Dermis microvascular lymphatic vessel endothelial cell (primary cell): ENCODE results near the gene TLCD2. TPM values are rescaled to one million over a fixed set of nuclear protein-coding genes. Genes with fewer than 3 reads are reported as not detected.
"Not testable (repeated sequence)": the region's sequence is repeated elsewhere in the genome, so short reads cannot be mapped to it uniquely, and the experiment has no call there.

ENCODE experiments used
- DNase-seq, 2 donors: peaks; one replicate each; pipeline versions ENCODE4 v3.0.0 to v3.0.0-alpha.2; 2010; ENCODE audit warnings: low read depth in 2 of 2
- total RNA-seq: library from RNA; depleted of rRNA; stranded (reverse); fragments of >200 nt; gene quantifications from 2 replicates; pipeline ENCODE4 v1.2.1, GENCODE V29; 2014

The TLCD2 gene
- total RNA-seq, 1 donor from 2014 or later: 1.4 TPM

DNA sequence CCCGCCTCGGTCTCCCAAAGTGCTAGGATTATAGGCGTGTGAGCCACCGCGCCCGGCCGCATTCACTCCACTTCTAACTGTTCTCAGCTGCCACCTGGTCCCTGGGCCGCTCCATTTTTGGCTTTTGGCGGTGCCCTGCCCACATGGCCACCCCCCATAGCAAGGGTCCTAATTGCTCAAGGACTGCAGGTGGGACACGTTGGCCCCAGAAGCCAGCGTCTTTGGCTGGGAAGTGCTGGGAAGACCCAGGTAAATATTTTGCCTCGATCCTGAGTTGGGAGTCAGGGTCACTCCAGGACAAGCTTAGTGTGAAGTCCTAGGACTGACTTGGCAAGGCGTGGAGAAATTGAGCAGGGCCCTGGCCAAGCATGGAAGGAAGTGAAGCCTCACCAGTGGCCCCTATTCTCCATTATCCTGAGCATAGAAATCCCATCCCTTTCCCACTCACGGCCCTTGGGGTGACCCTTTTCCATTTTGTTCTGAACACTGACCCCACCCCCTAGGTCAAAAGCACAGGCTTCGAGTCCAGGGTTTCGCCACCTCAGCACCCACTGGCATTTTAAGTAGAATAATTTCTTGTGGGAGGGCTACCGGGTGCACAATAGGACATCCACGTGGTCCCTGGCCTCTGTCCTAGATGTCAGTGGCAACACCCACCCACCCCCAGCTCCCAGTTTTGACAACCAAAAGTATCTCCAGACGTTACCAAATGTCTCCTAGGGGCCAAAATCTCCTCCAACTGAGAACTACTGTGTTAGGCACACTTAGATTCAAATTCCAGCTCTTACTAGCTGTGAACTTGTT, 8.4 kb upstream of the TLCD2 start:
- no peak for DNase-seq

DNA sequence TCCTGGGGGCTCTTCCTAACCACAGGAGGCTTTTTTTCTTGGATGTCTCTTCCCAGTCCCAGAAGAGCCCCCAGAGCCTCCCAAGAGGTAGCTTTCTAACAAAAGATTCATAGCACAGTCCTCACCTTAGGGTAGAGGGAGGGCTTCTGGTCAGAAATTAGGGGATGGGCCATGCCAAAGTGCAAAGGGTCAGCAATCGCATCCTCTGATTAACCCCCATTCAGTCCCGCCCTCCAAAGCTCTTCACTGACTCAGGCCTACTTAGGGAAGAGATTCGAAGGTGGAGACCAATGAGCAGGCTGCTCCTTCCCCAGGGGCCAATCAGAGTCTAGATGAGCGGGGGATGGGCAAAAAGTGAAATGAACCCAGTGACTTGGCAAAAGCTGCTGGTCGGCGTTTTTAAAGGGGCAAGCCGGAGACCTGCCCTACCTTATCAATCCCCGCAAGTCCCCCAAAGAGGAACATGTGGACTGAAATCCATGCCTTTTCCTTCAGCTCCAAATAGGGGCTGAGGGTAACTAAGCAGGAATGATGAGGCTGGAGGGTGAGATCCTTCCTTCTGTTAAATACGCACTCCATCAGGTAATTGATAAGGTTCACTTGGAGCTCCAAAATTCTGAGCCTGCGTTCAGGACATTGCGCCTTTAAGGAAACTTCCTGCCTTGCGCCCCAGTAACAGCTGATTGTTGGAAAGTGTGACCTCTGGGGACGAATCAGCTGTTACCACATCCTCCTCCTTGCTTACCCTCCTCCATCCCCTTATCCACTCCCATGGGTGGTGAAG, 6.9 kb upstream of the TLCD2 start:
- DNase-seq: peak; percentile 92 to 99

DNA sequence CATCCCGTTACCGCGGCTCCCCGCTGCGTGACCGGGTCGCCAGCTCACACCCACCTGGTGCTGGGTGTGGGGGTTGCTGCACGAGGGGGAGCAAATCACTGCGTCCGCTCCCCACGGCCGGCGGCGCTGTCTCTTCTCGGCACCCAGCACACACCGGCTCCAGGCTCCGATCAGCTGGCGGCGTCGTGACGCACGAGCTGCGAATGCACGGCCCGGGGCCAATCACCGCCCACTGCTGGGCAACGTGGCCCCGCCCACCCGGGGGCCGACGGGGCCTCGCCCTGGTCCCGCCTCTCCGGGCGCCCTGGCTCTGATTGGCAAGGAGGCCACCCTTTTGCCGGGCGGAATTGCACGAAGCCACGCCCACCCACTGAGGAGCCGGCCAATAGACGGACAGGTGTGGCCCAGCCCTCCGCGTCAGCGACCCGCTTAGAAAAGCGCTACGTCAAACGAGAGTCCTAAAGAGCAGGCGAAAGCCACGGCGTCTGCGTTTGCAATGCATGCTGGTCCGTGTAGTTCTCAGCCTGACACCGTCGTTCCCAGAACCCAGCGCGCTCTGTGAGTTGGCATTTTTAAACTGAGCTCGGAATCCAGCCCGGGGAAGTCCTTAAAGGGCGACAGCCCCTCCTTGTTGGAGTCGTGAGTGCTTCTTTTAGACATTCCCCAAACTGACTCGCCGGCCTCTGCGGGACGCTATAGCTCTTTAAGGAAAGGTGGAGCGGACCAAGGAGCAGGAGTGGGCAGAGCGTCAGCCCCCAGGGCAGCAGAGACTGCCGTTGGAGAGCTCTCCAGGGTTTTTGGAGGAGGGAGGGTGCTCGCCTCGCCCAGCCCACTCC, 6.1 kb upstream of the TLCD2 start:
- DNase-seq: peak; percentile 100

DNA sequence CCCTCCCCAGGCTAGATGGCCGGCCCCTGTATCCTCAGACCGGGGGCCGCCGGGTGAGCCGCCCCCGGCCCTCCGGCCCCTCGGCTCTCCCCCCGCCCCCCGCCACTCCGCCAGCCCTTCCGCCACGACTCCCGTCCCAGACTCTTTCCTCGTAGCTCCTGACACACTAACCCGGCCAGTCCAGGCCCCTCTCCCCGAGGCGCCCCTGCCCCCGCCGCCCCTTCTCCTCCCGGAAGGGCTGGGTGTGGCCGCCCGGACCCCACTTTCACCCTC, 5.6 kb upstream of the TLCD2 start:
- DNase-seq: no peak

DNA sequence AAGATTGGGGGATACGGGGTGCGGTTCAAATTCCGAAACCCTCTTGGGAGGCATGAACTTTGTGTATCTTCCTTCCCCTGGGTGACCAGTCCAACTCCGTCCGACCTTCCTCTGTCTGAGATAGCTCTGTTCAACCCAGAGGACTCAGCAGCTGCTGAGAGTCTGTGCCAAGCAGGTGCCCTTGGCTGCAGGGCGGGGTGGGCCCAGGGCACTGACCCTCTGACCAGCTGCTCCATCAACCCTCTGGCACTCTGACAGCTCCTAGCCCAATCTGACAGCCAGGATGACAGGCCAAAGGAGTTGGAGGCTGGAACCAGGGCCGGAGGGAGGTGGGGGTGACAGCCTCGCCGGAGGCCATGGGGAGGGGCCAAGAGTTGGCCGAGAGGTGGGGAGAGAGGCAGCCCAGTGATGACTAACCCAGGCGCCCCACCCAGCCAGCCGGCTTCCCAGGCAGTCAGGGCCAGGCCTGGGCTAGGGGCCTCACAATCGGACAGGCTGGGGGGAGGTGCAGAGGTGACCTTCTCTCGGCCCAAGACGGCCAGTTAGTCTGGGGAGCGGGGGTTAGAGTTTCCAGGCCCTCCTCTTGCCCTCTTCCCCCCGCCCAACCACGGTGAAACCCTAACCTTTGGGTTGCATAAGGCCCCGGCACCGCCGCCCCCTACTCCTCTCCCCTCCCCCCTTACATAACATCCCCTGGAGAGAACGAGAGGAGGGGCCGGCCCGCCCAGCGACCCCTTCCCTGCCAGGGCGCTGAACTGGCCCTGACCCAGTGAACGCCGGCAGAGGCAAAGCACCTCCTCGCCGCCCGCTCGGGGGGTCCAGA, 5.0 kb upstream of the TLCD2 start:
- peak; percentile 69 to 90 for DNase-seq

DNA sequence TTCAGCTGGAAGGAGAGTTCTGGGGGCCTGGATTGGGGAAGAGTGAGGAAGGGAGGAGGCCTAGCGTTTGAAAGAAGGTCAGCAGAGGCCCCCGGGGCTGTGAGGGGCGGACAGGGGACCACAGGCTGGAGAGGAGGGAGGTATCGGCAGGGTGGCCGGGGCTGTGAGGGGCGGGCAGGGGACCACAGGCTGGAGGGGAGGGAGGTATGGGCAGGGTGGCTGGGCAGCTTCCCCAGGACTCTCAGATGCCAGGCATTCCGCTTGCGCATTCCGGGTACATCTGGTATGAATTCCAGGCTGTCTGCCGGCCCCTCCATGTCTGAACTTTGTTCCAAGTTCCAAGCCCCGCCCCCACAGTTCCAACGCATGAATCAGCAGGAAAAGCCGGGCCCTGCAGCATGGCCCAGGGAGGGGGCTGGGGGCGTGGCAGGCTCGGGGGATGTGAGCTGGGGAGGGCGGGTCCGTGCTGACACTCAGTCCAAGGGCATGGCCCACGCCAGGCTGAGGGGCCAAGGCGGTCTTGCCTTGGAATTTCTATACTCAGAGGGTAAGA, 4.3 kb upstream of the TLCD2 start:
- peak; percentile 89 to 97 for DNase-seq

DNA sequence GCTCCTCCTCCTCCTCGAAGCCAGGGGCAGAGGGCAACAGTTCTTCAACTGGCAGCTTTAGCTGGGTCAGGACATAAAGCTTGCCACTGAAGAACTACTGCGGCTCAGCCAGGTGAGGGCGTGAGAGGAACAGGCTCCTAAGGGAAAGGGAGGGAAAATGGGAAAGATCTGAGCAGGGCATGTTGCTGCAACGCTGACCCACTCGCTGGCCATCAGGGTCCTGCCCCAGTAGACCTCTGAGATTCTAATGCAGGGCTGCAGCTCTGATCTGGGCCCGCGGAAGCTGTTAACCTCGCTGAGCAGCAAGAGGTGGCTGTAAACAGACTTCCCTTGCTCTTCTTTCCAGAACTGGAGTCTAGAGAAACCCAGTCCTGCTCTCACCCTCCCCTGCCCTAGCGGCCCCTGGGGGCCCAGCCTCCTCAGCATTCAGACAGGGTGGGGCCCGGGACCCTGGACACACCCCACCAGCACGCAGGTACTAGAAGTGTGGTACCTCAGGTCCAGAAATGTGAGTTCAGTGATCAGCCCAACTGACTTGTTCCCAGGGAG, 3.8 kb upstream of the TLCD2 start:
- peak; percentile 35 to 62 for DNase-seq

DNA sequence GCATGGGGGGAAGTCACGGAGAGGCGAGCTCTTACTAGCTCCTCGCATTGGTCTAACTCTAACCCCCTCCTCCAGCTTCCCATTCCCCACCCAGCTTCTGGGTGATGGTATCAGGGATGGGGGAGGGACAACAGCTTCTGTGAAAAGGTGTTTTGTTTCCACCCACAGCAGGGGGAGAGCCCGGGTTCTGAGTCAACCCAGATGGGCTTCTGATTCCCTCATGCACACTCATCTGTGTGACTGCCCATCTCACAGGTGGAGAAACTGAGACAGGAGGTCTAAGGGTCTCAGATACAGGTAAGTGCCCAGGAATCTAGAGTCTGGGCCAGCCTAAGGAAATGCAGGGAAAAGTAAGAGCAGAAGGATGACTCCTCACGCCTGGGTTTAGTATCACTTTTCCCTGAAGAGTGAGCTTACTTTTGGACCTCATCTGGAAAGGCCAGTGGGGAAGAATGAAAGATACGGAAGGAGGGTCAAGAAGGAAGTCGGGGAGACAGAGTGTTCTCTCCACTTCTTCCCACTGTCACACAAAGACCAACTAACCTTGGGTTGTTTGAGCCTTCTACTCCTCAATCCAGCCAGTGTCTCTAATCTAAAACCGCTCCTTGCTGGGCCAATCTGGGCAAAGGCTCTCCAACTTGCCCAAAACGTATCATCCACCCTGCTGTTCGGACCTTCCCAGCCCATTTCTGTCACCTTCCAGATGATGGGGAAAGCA, 3.1 kb upstream of the TLCD2 start:
- DNase-seq: no peak

DNA sequence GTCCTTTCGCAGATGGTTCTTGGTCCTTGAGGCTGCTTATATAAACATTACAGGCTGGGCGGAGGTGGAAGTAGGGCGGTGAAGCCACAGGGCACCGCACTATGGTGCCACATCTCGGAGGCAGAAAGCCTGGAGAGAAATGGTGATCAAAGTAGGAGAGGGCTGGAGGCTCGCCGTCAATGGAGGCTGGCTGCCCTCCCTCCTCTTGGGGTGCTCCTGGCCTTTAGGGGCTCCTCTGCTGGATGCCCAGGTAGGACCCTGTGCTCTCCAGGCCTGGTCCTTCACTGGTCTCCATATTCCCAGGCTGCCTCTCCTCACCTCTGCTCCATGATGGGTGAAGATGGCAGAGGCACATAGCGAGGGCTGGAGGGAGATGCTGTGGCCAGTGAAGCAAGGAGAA, 2.1 kb upstream of the TLCD2 start:
- DNase-seq: no peak

DNA sequence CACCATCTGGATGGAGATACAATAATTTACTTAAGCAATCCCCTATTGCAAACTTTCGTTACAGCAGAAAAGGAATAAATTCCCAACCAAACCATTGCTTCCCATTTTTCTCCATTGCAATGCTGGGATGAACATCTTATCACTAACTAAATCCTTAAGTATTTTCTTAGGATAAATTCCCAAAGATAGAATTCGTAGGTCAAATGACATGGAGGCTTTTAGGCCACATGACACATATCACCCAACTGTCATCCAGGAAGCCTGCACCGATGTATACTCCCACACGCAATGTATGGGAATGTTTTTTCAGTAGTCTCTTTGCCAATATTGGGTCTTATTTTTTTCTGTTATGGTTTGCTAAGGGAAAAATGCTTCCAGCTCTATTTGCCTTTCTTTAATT, 1.6 kb upstream of the TLCD2 start:
- DNase-seq: no peak

DNA sequence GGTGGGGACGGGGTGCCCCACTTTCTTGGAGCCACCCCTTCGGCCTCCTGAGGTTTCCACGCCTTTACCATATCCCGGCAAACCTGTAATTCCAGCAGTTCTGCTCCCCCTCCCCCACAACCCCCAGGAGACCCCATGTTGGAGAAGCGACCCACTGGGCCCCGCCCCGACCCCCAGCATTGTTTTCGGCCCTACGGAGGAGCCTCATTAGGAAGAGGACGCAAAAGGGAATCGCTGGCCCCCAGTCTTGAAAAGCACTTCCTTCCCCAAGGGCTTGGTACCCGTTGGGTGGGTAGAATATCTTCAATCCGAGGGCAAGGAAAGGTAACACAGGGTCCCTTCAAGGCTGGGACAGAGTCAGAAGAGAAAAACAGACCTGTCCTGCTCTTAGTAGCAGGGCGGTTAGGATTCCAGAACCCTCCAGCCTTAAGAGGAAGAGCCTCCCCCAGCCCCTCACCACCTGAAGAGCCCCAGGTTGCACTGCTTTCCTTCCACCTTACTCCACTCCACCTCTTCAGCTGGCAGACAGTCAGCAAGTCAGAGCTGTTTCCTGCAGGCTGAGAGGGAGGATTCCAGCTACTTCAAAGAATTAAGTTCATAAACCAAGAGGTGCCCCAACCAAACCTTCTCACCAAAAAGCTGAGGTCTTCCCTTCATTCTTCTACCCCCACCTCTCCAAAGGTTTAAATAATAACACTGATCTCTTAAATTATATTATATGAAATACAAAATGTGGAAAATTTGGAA, 803 bp upstream of the TLCD2 start:
- DNase-seq: no peak

DNA sequence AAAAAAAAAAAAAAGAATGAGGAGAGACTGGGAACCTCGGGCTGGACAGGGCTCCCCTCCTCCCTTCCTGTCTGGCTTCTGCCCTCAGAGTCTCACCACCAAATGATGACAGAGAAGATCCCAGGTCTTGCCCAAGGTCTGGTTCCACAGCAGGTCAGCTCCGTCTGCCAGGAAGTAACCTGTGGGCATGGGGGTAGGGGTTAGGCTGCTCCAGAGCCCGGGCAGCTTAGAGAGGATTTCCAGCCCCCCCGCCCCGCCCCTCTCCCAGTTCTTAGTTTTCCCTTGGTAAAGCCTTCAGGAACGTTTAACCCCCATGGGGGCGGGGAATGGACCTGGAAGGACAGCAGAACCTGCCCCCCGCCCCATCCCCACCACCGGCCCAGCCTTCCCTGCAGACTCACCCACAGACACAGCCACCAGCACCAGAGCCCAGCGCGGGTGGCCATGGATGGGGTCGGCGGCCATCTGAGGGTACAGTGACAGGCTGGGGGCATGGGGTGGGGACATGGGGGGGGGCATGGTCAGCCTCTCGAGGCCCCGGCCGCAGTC, 700 bp downstream of the TLCD2 start:
- DNase-seq: no peak

DNA sequence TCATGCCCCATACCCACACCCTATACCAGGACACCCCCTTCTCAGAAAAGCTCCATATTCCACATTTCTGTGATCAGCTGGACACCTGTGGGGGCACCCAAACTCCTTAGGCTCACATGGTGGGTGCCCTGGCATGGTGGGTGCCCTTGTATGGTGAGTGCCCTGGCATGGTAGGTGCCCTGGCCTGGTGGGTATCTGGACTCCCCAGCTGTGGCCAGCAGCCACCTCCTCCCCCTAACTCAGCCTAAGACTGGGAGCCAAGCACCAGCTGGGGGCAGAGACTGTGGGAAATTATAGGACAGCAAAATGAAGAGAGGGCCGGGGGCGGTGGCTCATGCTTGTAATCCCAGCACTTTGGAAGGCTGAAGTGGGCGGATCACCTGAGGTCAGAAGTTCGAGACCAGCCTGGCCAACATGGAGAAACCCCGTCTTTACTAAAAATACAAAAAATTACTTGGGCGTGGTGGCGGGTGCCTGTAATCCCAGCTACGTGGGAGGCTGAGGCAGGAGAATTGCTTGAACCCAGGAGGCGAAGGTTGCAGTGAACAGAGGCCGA, 1.3 kb downstream of the TLCD2 start:
- DNase-seq: not testable (repeated sequence)

DNA sequence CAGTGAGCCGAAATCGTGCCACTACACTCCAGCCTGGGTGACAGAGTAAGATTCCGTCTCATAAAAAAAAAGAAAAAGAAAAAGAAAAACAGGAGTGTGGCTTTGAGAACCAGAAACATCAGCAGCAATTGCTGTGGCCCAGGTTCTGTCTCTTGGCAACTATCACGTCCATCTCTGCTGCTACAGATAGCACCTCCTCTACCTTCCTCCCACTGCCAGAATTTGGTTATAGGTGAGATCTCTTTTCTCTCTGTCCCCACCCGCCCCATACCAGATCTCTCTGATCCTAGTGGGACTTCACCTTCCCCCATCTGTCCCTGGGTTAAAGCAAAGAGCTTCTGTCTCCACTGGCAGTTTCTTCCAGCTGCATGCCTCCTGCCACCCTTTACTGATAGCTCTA, 3.1 kb downstream of the TLCD2 start:
- no peak for DNase-seq

DNA sequence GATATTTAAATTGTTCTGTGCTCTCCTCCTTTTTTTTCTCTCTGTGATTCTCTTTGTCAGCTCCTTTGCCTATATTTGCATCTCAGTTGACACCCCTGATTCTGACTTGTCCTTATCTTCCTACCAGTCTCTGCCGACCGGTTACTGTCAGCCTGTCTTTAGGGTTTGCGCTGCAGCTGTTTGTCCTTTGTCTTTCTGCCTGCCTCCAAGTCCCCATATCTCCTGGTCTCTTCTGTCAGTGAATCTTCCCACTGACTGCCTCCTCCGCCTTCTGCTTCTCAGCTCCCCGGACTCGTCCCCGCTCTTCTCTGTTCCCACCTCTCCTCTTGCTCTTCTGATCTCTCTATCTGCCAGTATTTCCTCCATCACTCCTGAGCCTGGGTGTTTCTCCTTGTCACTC, 5.2 kb downstream of the TLCD2 start:
- DNase-seq: no peak

DNA sequence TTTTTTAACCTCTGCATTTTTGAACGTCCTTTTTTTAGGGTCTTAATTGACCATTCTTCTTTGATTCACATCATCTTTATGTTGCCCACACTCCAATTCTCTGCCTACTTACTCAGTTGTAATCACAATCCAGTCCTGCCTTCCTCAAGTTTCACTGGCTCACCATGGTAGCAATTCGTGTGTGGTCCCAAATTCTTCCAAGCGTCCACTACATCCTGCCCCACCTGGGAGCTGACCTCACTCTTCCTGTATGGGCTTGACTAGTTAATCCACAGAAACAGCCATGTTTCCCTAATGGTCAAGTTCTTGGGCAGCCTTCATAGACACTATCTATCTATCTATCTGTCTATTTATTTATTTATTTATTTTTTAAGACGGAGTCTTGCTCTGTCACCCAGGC, 7.1 kb downstream of the TLCD2 start:
- no peak for DNase-seq

DNA sequence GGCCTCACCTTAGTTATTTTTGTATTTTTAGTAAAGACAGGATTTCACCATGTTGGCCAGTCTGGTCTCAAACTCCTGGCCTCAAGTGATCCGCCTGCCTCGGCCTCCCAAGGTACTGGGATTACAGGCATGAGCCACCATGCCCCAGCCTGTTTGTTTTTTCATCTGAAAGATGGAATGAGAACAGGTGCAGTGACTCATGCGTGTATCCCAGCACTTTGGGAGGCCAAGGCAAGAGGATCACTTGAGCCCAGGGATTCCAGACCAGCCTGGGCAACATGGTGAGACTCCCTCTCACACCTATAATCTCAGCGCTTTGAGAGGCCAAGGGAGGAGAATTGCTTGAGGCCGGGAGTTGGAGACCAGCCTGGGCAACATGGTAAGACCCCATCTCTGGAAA, 10.3 kb downstream of the TLCD2 start:
- not testable (repeated sequence) for DNase-seq

DNA sequence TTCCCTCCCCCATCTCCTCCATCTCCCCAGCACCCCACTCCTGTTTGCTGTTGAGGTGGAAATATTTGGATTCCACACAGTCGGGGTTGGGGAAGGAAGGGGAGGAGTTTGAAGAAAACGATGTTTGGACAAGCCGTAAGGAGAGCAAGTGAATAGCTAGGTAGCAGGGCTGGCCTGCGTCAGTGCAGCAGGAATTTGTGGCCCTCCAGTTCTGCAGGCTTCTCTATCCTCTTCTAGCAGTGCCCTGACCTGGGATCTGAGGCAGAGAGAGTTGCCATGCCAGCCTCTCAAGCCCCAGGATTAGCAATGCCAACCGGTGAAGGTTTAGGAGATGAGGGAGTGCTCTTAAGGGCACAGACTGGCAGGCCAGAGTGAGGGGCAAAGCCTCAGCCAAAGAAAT, 12.5 kb downstream of the TLCD2 start:
- no peak for DNase-seq

DNA sequence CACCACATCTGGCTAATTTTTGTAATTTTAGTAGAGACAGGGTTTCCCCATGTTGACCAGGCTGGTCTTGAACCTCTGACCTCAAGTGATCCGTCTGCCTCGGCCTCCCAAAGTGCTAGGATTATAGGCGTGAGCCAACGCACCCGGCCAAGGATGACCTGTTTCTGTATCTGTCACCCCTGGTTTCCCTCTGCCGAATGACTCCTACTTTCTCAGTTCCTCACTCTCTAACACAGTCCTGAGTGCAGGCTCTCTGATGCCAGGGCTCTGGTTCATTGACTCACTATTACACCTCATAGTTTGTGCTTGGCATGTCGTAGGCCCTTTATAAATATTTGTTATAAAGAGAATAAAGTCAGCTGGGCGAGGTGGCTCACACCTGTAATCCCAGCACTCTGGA, 14.8 kb downstream of the TLCD2 start:
- no peak for DNase-seq
